Right atrium auricular region (tissue), 2 donors: ENCODE data around the gene MAN1C1. TPM values are rescaled to one million over a fixed set of nuclear protein-coding genes. Genes with fewer than 3 reads are reported as not detected.
A peak's percentile ranks its signal among the peaks of the same experiment; 100 is the strongest.
"Not testable (repeated sequence)": the region's sequence is repeated elsewhere in the genome, so short reads cannot be mapped to it uniquely, and the experiment has no call there.

Experiments used
- DNase-seq: peaks from one replicate; pipeline ENCODE4 v3.0.0-alpha.2; 2019; ENCODE audit warnings: low spot score
- H3K27ac ChIP-seq, 2 donors: fragments of 200-600 bp; sonication (generic); 1 replicate in 1 of 2; 2 replicates in 1 of 2; pipeline ENCODE4 v1.5.1; 2016 to 2019
- H3K27me3 ChIP-seq, 2 donors: fragments of 200-600 bp; sonication (generic); one replicate each; pipeline versions ENCODE4 v1.5.1 to v1.6.0; 2017 to 2019
- H3K36me3 ChIP-seq: fragments of 200-600 bp; sonication (generic); one replicate; pipeline ENCODE4 v1.5.1; 2016
- H3K4me1 ChIP-seq, 2 donors: fragments of 200-600 bp; sonication (generic); one replicate each; pipeline versions ENCODE4 v1.5.1 to v1.6.0; 2017 to 2019
- H3K4me3 ChIP-seq, 2 donors: fragments of 200-600 bp; sonication (generic); 1 replicate in 1 of 2; 2 replicates in 1 of 2; pipeline ENCODE4 v1.5.1; 2017 to 2019; ENCODE audit warnings: mild to moderate bottlenecking in 1 of 2, moderate library complexity in 1 of 2
- H3K9me3 ChIP-seq, 2 donors: fragments of 200-600 bp; sonication (generic); one replicate each; pipeline ENCODE4 v1.5.1; 2019
- total RNA-seq, 2 donors: library from RNA; depleted of rRNA; stranded (reverse); fragments of >200 nt; gene quantifications; one replicate each; pipeline ENCODE4 v1.1.0, GENCODE V29; 2016
- TF ChIP-seq, protein P1 (sequence below), 2 donors: fragments of 200-600 bp; sonication (generic); IDR thresholded peaks; one replicate each; pipeline ENCODE4 v1.5.1; 2019; ENCODE audit warnings: antibody characterized with exemption in 2 of 2

The MAN1C1 gene
- total RNA-seq, 2 donors from 2014 or later = 9.4 to 13.6 TPM

DNA sequence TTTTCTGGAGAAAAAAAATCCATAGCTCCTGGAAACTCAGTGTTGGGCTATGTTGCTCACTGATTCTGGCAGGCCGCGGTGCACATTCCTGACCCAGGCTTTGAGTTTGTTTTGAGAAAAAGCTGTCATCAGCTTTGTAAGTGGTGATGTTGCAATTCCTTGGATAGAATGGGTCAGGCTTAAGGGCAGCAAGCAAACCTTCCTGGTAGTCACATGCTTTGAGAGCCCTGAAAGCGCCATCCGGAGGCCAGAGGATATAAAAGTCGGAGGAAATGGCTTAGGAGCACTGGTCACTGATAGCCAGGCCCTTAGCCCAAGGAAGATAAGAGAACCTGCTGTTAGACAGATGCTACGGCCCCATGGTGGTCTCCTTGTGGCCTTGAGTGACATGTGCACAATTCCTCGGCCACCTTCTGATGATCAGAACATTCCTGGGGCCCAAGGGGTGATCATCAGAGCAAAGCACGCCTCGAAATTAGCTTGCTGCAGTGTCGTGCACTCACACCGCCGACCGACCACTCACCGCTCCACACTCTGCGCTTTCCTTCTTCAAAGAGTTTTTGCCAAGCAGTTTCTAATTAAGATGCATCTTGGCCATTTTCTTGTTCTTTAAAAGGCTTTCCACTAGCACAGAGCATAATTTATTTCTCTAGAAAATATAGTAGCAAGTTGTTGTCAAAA is 78.6 kb downstream of the MAN1C1 start:
- Histone ChIP-seq H3K4me3 (no peak overlapping the region), H3K9me3 (no peaks in the 10 kb centered on the region), H3K27me3 (no peaks in the 10 kb centered on the region), H3K4me1 (peaks cover 0 to 65% of the 10 kb centered on the region in 2 donors), H3K36me3 (no peaks in the 10 kb centered on the region), H3K27ac (peak overlapping the region; percentile 74 to 76)
- DNase-seq = peak; percentile 94
- TF ChIP-seq, protein P1, sequence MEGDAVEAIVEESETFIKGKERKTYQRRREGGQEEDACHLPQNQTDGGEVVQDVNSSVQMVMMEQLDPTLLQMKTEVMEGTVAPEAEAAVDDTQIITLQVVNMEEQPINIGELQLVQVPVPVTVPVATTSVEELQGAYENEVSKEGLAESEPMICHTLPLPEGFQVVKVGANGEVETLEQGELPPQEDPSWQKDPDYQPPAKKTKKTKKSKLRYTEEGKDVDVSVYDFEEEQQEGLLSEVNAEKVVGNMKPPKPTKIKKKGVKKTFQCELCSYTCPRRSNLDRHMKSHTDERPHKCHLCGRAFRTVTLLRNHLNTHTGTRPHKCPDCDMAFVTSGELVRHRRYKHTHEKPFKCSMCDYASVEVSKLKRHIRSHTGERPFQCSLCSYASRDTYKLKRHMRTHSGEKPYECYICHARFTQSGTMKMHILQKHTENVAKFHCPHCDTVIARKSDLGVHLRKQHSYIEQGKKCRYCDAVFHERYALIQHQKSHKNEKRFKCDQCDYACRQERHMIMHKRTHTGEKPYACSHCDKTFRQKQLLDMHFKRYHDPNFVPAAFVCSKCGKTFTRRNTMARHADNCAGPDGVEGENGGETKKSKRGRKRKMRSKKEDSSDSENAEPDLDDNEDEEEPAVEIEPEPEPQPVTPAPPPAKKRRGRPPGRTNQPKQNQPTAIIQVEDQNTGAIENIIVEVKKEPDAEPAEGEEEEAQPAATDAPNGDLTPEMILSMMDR (IDR thresholded peaks at IDR 0.05) = no peak

DNA sequence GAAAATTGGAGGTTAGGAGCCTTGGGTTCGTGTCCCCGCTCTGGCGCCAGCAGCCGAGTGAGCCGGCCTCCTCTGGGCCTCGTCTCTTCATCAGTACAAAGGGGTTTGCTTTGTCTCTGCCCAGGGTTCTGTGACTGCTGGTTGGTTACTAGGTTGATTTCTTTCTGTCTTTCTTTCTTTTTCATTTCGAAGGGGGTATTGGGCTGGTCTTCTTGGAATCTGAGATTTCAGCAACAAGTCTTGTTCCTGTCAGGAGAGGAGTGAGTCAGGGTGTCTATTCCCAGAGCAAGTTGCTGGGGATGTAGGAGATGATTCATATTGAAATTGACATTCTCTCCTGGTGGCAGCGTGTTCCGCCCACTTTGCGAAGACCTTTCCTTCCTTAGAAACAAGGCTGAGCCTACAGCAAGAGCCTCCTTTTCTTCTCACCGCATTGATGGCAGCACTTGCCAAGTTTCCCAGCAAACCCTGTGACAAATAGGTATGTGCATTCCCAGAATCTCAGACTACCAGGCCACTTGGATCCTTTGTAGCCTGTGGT is 79.2 kb downstream of the MAN1C1 start:
- DNase-seq = peak; percentile 74

DNA sequence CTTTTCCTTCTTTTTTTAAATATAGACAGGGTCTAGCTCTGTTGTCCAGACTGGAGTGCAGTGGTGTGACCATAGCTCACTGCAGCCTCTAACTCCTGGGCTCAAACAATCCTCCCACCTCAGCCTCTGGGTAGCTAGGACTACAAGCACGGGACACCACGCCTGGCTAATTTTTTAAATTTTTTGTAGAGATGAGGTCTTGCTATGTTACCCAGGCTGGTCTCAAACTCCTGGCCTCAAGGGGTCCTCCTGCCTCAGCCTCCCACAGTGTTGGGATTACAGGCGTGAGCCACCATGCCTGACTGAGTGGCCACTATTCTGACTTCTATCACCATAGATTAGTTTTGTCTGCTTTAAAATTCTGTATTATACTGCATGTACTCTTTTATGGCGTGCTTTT is 80.1 kb downstream of the MAN1C1 start:
- DNase-seq, H3K9me3 ChIP-seq, H3K36me3 ChIP-seq, H3K4me3 ChIP-seq, H3K27me3 ChIP-seq: not testable (repeated sequence)
- peak overlapping the region in 1 of 2 donors; percentile 76 for H3K27ac ChIP-seq
- H3K4me1 ChIP-seq = peaks cover 0 to 79% of the 10 kb centered on the region in 2 donors

More for the DNA sequence above, 79.2 kb downstream of the MAN1C1 start:
- TF ChIP-seq, protein P1 (IDR thresholded peaks at IDR 0.05) = no peak
- H3K9me3 ChIP-seq = no peaks in the 10 kb centered on the region
- H3K4me3 ChIP-seq = no peak overlapping the region
- peaks cover 0 to 71% of the 10 kb centered on the region in 2 donors for H3K4me1 ChIP-seq
- H3K36me3 ChIP-seq = no peaks in the 10 kb centered on the region
- no peaks in the 10 kb centered on the region for H3K27me3 ChIP-seq
- peak overlapping the region; percentile 74 to 76 for H3K27ac ChIP-seq

DNA sequence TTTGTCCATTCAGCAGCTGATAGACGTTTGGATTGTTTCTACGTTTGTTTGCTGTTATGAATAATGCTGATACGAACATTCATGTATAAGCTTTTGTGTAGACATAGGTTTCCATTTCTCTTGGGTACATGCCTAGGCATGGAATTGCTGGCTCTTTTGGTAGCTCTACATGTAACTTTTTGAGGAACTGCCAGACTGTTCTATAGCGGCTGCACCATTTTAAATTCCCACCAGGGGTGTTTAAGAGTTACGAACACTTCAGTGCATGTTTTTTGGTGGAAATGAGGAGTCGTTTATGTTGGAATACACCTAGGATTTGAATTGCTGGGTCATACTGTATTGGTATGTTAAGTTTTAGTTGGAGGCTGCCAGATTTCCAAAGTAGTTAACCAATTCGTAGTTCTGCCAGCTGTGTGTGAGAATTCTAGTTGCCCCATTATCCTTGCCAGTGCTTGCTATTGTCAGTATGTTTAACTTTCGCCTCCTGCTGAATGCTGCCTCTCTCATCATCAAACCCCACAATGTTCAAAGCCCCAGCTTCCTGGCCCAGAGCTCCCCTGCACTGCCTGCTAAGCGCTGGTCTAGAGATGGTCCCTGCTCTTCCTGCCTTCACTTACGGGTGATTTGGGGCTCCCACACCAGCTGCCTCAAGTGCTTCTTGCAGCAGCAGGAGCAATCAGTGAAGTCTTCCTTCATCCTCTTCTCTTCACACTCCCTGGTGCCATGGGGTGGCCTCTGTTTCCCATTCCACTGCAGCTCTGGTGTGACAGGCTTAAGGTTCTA is 81.0 kb downstream of the MAN1C1 start:
- Histone ChIP-seq H3K36me3 (no peaks in the 10 kb centered on the region), H3K4me1 (peaks cover 0 to 89% of the 10 kb centered on the region in 2 donors), H3K27me3 (no peaks in the 10 kb centered on the region), H3K4me3 (no peak overlapping the region), H3K27ac (no peak overlapping the region), H3K9me3 (no peaks in the 10 kb centered on the region)
- TF ChIP-seq, protein P1 (IDR thresholded peaks at IDR 0.05) = no peak
- no peak for DNase-seq

DNA sequence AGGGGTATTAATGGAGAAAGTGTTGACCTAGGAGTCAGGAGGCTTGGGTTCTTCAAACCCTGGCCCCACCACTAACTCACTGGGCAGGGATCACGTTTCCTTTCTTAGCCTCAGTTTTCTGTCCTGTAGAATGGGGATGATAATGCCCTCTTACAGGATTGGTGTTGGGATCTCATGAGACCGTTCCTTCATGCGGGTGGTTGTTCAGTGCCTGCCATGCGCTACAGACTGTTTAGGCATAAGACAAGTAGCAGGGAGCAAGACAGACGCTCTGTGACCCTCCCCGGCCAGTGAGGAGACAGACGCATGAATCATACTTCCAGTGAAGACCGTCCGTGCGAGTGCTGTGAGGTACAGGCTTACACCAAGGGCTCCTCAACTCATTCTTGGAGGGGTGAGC is 81.7 kb downstream of the MAN1C1 start:
- TF ChIP-seq, protein P1 (IDR thresholded peaks at IDR 0.05) = no peak
- Histone ChIP-seq H3K27ac (no peak overlapping the region), H3K36me3 (no peaks in the 10 kb centered on the region), H3K9me3 (no peaks in the 10 kb centered on the region), H3K4me1 (peaks cover 0 to 95% of the 10 kb centered on the region in 2 donors), H3K4me3 (no peak overlapping the region), H3K27me3 (no peaks in the 10 kb centered on the region)
- DNase-seq = no peak

DNA sequence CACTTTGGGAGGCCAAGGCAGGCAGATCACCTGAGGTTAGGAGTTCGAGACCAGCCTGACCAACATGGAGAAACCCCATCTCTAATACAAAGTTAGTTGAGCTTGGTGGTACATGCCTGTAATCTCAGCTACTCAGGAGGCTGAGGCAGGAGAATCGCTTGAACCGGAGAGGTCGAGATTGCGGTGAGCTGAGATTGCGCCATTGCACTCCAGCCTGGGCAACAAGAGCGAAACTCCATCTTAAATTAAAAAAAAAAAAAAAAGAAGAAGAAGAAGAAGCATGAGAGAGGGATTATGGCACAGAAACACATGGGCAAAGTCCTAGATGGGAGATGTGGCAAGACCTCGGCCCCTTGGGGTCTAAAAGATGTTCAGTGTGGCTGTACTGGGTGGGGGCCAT is 82.5 kb downstream of the MAN1C1 start:
- not testable (repeated sequence) for H3K4me3 ChIP-seq

More for the DNA sequence above, 82.5 kb downstream of the MAN1C1 start:
- not testable (repeated sequence) for H3K27me3 ChIP-seq, H3K36me3 ChIP-seq, DNase-seq, H3K9me3 ChIP-seq
- H3K27ac ChIP-seq = peak overlapping the region; percentile 75 to 89
- peaks cover 0 to 95% of the 10 kb centered on the region in 2 donors for H3K4me1 ChIP-seq
